ENCODE data around the gene SLC25A44. TPM values are rescaled to one million over a fixed set of nuclear protein-coding genes. Genes with fewer than 3 reads are reported as not detected.

SLC25A44 gene
- total RNA-seq, 1 experiment from 2014 or later = 11.8 TPM

DNA sequence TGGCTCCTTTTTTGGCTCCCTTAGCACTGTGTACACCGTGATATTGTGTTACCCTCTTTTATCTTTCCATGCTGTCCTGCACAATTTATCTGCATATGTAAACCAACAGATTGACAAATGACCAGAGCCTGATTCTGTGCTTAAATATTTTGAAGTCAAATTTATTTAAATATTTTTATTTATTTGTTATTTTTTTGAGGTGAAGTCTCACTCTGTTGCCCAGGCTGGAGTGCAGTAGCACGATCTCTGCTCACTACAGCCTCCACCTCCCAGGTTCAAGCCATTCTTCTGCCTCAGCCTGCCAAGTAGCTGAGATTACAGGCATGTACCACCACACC, 31.7 kb downstream of the SLC25A44 start:
- in situ Hi-C loops (cut with HindIII; ENCODE audit: low pct_unique_long_range_greater_than_20kb, low sequenced_read_pairs) = no loop called here
- DNase-seq (ENCODE audit: low read depth) = no peak

GRCh38 chr1:156226116-156226538, 32.2 kb downstream of the SLC25A44 start:
- DNase-seq (ENCODE audit: low read depth) = no peak
- in situ Hi-C loops (cut with HindIII; ENCODE audit: low pct_unique_long_range_greater_than_20kb, low sequenced_read_pairs) = no loop called here

GRCh38 chr1:156226782-156227181, 32.9 kb downstream of the SLC25A44 start:
- DNase-seq (ENCODE audit: low read depth) = no peak
- in situ Hi-C loops (cut with HindIII; ENCODE audit: low pct_unique_long_range_greater_than_20kb, low sequenced_read_pairs) = no loop called here

DNA sequence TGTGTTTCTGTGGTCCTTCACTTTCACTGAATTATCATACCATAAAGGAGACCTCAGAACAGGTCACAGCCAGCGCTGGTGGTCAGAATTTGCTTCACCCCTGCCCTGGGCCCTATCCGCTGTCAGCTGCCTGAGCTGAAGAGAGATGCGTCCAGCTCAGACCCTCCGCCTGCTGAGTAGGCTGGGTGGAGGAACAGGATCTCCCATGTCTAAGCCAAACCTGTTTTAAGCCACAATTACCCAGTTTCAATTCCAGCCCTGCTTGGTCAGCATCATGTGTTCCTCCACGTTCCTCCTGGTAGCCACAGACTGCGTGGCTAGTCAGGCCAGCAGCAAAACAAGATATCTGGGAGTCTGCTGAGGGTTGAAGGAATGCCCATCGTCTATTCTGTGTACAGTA, 34.6 kb downstream of the SLC25A44 start:
- in situ Hi-C loops (cut with HindIII; ENCODE audit: low pct_unique_long_range_greater_than_20kb, low sequenced_read_pairs) = no loop called here
- no peak for DNase-seq (ENCODE audit: low read depth)

- in situ Hi-C loops (cut with HindIII; ENCODE audit: low pct_unique_long_range_greater_than_20kb, low sequenced_read_pairs) = no loop called here
- no peak for DNase-seq (ENCODE audit: low read depth)
These were observed 36.0 kb downstream of the SLC25A44 start for GRCh38 chr1:156229809-156230472.

DNA sequence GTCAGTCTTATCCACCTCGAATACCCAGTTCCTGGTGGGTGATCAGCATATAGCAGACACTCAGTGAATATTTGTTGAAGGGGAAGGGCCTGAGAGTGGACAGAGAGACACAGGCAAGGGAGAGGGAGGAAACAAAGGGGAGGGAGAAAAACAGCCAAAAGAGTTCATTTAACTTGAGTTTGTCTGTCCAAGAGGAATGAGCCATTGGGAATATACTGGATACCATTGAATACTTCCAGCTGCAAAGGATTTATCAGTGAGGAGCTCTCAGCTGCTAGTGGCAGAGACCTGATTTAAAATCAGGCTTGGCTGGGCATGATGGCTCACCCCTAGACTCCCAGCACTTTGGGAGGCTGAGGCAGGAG, 36.6 kb downstream of the SLC25A44 start:
- in situ Hi-C loops (cut with HindIII; ENCODE audit: low pct_unique_long_range_greater_than_20kb, low sequenced_read_pairs) = no loop called here
- no peak for DNase-seq (ENCODE audit: low read depth)

GRCh38 chr1:156232201-156232894, 38.4 kb downstream of the SLC25A44 start:
- no peak for DNase-seq (ENCODE audit: low read depth)
- in situ Hi-C loops (cut with HindIII; ENCODE audit: low pct_unique_long_range_greater_than_20kb, low sequenced_read_pairs) = no loop called here

- in situ Hi-C loops (cut with HindIII; ENCODE audit: low pct_unique_long_range_greater_than_20kb, low sequenced_read_pairs) = no loop called here
- DNase-seq (ENCODE audit: low read depth) = no peak
These were observed 39.7 kb downstream of the SLC25A44 start for GRCh38 chr1:156233426-156234127.

DNA sequence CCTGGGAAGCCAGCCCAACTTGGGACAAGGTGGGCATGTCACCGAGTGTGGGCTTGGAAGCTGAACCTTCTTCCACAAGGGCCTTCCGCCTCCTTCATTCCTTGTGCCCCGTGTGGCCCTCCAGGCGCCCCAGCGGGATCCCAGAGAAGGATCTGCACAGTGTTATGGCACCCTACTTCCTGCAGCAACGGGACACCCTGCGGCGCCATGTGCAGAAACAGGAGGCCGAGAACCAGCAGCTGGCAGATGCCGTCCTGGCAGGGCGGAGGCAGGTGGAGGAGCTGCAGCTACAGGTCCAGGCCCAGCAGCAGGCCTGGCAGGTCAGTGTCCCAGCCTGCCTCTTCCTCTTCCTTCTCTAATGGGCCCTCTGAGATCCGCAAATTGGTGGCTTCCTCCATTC, 42.3 kb downstream of the SLC25A44 start:
- DNase-seq (ENCODE audit: low read depth) = no peak
- in situ Hi-C loops (cut with HindIII; ENCODE audit: low pct_unique_long_range_greater_than_20kb, low sequenced_read_pairs) = no loop called here

- in situ Hi-C loops (cut with HindIII; ENCODE audit: low pct_unique_long_range_greater_than_20kb, low sequenced_read_pairs) = no loop called here
- DNase-seq (ENCODE audit: low read depth) = no peak
These were observed 44.3 kb downstream of the SLC25A44 start for GRCh38 chr1:156238248-156238647.

DNA sequence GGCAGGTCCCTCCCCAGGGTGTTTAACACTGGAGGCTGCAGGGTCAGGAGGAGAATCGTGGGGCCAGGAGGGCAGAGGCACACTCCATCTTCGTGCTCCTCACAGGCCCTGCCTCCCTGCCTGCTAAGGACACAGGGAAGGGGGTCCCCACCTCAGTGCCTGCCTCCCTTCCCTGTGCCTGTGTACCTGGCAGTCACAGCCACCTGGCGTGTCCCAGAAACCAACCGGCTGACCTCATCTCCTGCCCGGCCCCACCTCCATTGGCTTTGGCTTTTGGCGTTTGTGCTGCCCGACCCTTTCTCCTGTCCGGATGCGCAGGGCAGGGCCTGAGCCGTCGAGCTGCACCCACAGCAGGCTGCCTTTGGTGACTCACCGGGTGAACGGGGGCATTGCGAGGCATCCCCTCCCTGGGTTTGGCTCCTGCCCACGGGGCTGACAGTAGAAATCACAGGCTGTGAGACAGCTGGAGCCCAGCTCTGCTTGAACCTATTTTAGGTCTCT, 47.5 kb downstream of the SLC25A44 start:
- in situ Hi-C loops (cut with HindIII; ENCODE audit: low pct_unique_long_range_greater_than_20kb, low sequenced_read_pairs) = no loop called here
- no peak for DNase-seq (ENCODE audit: low read depth)

- no peak for DNase-seq (ENCODE audit: low read depth)
- in situ Hi-C loops (cut with HindIII; ENCODE audit: low pct_unique_long_range_greater_than_20kb, low sequenced_read_pairs) = no loop called here
These were observed 48.0 kb downstream of the SLC25A44 start, which contains the start of gene BGLAP for GRCh38 chr1:156241926-156242325. Gene BGLAP (plus strand): TSS chr1:156242184. CDS start chr1:156242232, 48 bp downstream.

DNA sequence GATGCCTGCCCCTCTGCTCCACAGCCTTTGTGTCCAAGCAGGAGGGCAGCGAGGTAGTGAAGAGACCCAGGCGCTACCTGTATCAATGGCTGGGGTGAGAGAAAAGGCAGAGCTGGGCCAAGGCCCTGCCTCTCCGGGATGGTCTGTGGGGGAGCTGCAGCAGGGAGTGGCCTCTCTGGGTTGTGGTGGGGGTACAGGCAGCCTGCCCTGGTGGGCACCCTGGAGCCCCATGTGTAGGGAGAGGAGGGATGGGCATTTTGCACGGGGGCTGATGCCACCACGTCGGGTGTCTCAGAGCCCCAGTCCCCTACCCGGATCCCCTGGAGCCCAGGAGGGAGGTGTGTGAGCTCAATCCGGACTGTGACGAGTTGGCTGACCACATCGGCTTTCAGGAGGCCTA, 48.8 kb downstream of the SLC25A44 start:
- no peak for DNase-seq (ENCODE audit: low read depth)
- in situ Hi-C loops (cut with HindIII; ENCODE audit: low pct_unique_long_range_greater_than_20kb, low sequenced_read_pairs) = no loop called here

DNA sequence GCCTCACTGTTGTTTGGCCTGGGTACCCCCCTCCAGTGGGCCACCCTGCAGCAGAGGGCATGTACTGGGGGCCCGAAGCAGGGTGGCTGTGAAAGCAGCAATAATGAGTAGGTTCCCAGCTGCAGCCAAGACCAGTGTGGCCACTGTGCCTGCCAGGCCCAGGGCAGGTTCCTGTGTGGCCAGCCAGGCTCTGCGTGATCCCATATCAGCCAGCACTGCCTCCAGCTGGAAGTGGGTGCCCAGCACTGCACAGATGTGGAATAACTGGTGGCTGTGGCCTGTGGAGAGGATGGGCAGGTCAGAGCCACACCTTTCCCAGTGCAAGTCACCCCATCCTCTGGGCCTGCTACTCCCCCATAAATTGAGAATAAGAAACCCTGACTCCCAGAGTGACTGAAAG, 50.2 kb downstream of the SLC25A44 start:
- DNase-seq (ENCODE audit: low read depth) = no peak
- in situ Hi-C loops (cut with HindIII; ENCODE audit: low pct_unique_long_range_greater_than_20kb, low sequenced_read_pairs) = no loop called here

DNA sequence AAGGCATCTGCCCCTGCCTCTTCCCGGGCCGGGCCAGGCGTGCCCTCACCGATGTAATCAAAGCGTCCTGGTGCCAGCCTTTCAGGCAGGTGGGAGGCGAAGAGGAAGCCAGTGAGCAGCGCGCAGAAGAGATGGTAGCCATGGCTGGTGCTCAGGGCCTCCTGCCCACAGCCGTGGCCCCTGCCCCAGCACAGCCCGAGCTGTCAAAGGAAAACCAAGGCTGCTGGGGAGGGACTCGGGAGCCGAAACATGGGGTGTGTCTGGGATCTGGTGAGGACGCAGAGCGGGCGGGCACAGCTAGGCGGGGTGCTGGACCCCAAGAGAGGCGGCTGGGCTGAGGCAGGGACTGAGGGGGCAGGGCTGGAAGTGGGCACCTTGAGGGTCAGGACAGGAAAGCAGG, 50.8 kb downstream of the SLC25A44 start:
- no peak for DNase-seq (ENCODE audit: low read depth)
- in situ Hi-C loops (cut with HindIII; ENCODE audit: low pct_unique_long_range_greater_than_20kb, low sequenced_read_pairs) = no loop called here

DNA sequence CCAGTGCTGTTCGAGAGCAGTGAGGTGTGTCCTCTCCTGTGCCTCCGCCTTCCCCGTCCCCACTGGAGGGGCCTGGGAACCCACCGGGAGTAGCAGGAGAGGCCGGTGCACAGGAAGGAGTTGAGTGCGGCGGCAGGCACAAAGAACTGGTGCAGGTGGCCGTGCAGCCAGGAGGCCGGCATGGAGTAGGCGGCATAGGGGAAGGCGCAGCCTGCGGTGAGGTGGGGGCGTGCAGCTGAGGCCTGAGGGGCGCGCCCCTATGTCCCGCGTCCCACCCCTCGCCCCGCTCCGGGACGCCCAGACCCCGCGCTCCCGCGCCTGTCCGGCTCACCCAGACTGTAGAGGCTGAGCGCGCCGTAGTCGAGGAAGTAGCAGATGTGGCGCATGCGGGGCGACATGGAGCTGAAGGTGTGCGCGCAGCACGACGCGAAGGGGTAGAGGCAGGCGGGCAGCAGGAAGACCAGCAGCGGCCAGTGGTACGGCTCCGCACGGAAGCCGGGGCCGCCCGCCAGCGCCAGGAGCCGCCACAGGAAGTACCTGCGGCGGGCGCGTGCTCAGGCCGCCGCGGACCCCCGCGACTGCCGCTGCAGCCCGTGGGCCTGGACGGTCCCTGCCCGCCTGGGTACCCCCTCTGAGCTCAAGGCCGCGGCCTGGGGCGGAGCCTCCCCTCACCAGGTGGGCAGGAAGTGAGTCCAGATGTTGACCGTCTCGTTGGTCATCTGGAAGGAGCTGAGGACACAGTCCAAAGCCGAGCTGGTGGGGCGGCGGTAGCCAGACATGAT, 51.7 kb downstream of the SLC25A44 start:
- DNase-seq (ENCODE audit: low read depth) = no peak
- in situ Hi-C loops (cut with HindIII; ENCODE audit: low pct_unique_long_range_greater_than_20kb, low sequenced_read_pairs) = no loop called here

- in situ Hi-C loops (cut with HindIII; ENCODE audit: low pct_unique_long_range_greater_than_20kb, low sequenced_read_pairs) = no loop called here
These were observed 52.4 kb downstream of the SLC25A44 start for GRCh38 chr1:156246241-156246780.

GRCh38 chr1:156246781-156247459, 53.0 kb downstream of the SLC25A44 start:
- DNase-seq (ENCODE audit: low read depth) = no peak
- in situ Hi-C loops (cut with HindIII; ENCODE audit: low pct_unique_long_range_greater_than_20kb, low sequenced_read_pairs) = no loop called here

More at GRCh38 chr1:156246241-156246780, 52.4 kb downstream of the SLC25A44 start:
- no peak for DNase-seq (ENCODE audit: low read depth)
